ENCODE data around the gene SAMM50.

SAMM50 gene

GRCh38 chr22:43968614-43969013 lies 13.4 kb downstream of the SAMM50 start:
- Histone ChIP-seq H3K9ac (ENCODE audit: low read length) (no peak overlapping the region), H3K9me3 (ENCODE audit: low read length) (no peaks in the 10 kb centered on the region), H3K9me2 (ENCODE audit: low read depth, low read length) (no peaks in the 10 kb centered on the region), H3F3A (ENCODE audit: insufficient read depth, low read length) (no peaks in the 10 kb centered on the region), H3K4me3 (ENCODE audit: low read depth, low read length, poor library complexity, severe bottlenecking) (no peak overlapping the region), H3K79me2 (ENCODE audit: insufficient read depth, low read length) (no peaks in the 10 kb centered on the region), H3K27me3 (ENCODE audit: insufficient read depth, low read length) (no peaks in the 10 kb centered on the region), H3K36me3 (ENCODE audit: insufficient read depth, low read length) (peaks cover 90% of the 10 kb centered on the region), H2AFZ (ENCODE audit: low read length) (no peak overlapping the region), H3K4me1 (ENCODE audit: insufficient read depth, low read length, severe bottlenecking) (no peaks in the 10 kb centered on the region), H4K20me1 (ENCODE audit: insufficient read depth, low read length) (no peaks in the 10 kb centered on the region), H3K4me2 (ENCODE audit: low read length) (no peak overlapping the region), H3K27ac (ENCODE audit: low read depth, low read length, poor library complexity, severe bottlenecking) (no peak overlapping the region)
- no peak for TF ChIP-seq EZH2 (IDR thresholded peaks at IDR 0.05; ENCODE audit: borderline replicate concordance, low read length)

- Histone ChIP-seq H3K27ac (ENCODE audit: low read depth, low read length, poor library complexity, severe bottlenecking) (no peak overlapping the region), H3K4me3 (ENCODE audit: low read depth, low read length, poor library complexity, severe bottlenecking) (no peak overlapping the region), H3K36me3 (ENCODE audit: insufficient read depth, low read length) (peaks cover 89% of the 10 kb centered on the region), H3K9me3 (ENCODE audit: low read length) (no peaks in the 10 kb centered on the region), H3K27me3 (ENCODE audit: insufficient read depth, low read length) (no peaks in the 10 kb centered on the region), H4K20me1 (ENCODE audit: insufficient read depth, low read length) (no peaks in the 10 kb centered on the region), H3K4me1 (ENCODE audit: insufficient read depth, low read length, severe bottlenecking) (no peaks in the 10 kb centered on the region), H3K9me2 (ENCODE audit: low read depth, low read length) (no peaks in the 10 kb centered on the region), H3K79me2 (ENCODE audit: insufficient read depth, low read length) (no peaks in the 10 kb centered on the region), H3K4me2 (ENCODE audit: low read length) (no peak overlapping the region), H3K9ac (ENCODE audit: low read length) (no peak overlapping the region), H2AFZ (ENCODE audit: low read length) (no peak overlapping the region), H3F3A (ENCODE audit: insufficient read depth, low read length) (no peaks in the 10 kb centered on the region)
- no peak for TF ChIP-seq EZH2 (IDR thresholded peaks at IDR 0.05; ENCODE audit: borderline replicate concordance, low read length)
- no peak for TF ChIP-seq CTCF (IDR thresholded peaks at IDR 0.05; ENCODE audit: low read length)
These were observed 14.0 kb downstream of the SAMM50 start for GRCh38 chr22:43969021-43969878.

GRCh38 chr22:43969989-43970755 lies 14.9 kb downstream of the SAMM50 start:
- Histone ChIP-seq H3K79me2 (ENCODE audit: insufficient read depth, low read length) (no peaks in the 10 kb centered on the region), H3K27me3 (ENCODE audit: insufficient read depth, low read length) (no peaks in the 10 kb centered on the region), H3F3A (ENCODE audit: insufficient read depth, low read length) (no peaks in the 10 kb centered on the region), H3K9me3 (ENCODE audit: low read length) (no peaks in the 10 kb centered on the region), H3K9ac (ENCODE audit: low read length) (no peak overlapping the region), H3K9me2 (ENCODE audit: low read depth, low read length) (no peaks in the 10 kb centered on the region), H3K4me3 (ENCODE audit: low read depth, low read length, poor library complexity, severe bottlenecking) (no peak overlapping the region), H4K20me1 (ENCODE audit: insufficient read depth, low read length) (no peaks in the 10 kb centered on the region), H3K4me1 (ENCODE audit: insufficient read depth, low read length, severe bottlenecking) (no peaks in the 10 kb centered on the region), H2AFZ (ENCODE audit: low read length) (no peak overlapping the region), H3K27ac (ENCODE audit: low read depth, low read length, poor library complexity, severe bottlenecking) (no peak overlapping the region), H3K36me3 (ENCODE audit: insufficient read depth, low read length) (peaks cover 91% of the 10 kb centered on the region), H3K4me2 (ENCODE audit: low read length) (no peak overlapping the region)
- no peak for TF ChIP-seq EZH2 (IDR thresholded peaks at IDR 0.05; ENCODE audit: borderline replicate concordance, low read length)
- TF ChIP-seq CTCF (IDR thresholded peaks at IDR 0.05; ENCODE audit: low read length), result no peak

Data from OCI-LY1 (cell line).